ENCODE results near the gene DNAJB6. TPM values are rescaled to one million over a fixed set of nuclear protein-coding genes. Genes with fewer than 3 reads are reported as not detected.

The DNAJB6 gene
- total RNA-seq, 2 donors from 2014 or later, result 126 to 174 TPM

- no peak for TF ChIP-seq CTCF (conservative IDR thresholded peaks at IDR 0.05)
- Histone ChIP-seq H3K4me3 (ENCODE audit: low read length) (no peak overlapping the region), H3K27me3 (ENCODE audit: control insufficient read depth, insufficient read depth, low read length, poor library complexity, severe bottlenecking) (no peaks in the 10 kb centered on the region), H3K9ac (ENCODE audit: extremely low read depth, low read length, poor library complexity, severe bottlenecking) (no peak overlapping the region), H3K4me1 (ENCODE audit: control insufficient read depth, insufficient read depth, low read length) (peaks cover 4% of the 10 kb centered on the region), H3K9me3 (ENCODE audit: control insufficient read depth, low read length) (no peaks in the 10 kb centered on the region), H3K36me3 (ENCODE audit: control insufficient read depth, insufficient read depth, low read length) (peaks cover 100% of the 10 kb centered on the region), H3K27ac (ENCODE audit: low read depth, low read length) (no peak overlapping the region)
- Mint-ChIP-seq H3K4me3 (no peak overlapping the region), H3K36me3 (ENCODE audit: low read depth) (peaks cover 89% of the 10 kb centered on the region), H3K4me1 (peaks cover 18% of the 10 kb centered on the region), H3K9me3 (no peaks in the 10 kb centered on the region), H3K27ac (peak overlapping the region; percentile 68), H3K27me3 (ENCODE audit: insufficient read depth) (no peaks in the 10 kb centered on the region)
- DNase-seq, result no peak
- WGBS, 2 experiments (ENCODE audit: insufficient coverage in 1 of 2, insufficient read length in 1 of 2), result 94 to 95% methylated on average over 8 to 9 of the region's 9 CpGs
Measured at GRCh38 chr7:157371296-157371695, 34.5 kb downstream of the DNAJB6 start.

GRCh38 chr7:157372300-157373232 is 35.8 kb downstream of the DNAJB6 start:
- Histone ChIP-seq H3K36me3 (ENCODE audit: control insufficient read depth, insufficient read depth, low read length) (peaks cover 91% of the 10 kb centered on the region), H3K27ac (ENCODE audit: low read depth, low read length) (no peak overlapping the region), H3K4me1 (ENCODE audit: control insufficient read depth, insufficient read depth, low read length) (peaks cover 4% of the 10 kb centered on the region), H3K9ac (ENCODE audit: extremely low read depth, low read length, poor library complexity, severe bottlenecking) (no peak overlapping the region), H3K27me3 (ENCODE audit: control insufficient read depth, insufficient read depth, low read length, poor library complexity, severe bottlenecking) (no peaks in the 10 kb centered on the region), H3K4me3 (ENCODE audit: low read length) (no peak overlapping the region), H3K9me3 (ENCODE audit: control insufficient read depth, low read length) (no peaks in the 10 kb centered on the region)
- H3K4me1 Mint-ChIP-seq, result peaks cover 26% of the 10 kb centered on the region
- no peak for TF ChIP-seq CTCF (conservative IDR thresholded peaks at IDR 0.05)
- no peak for DNase-seq
- H3K27me3 Mint-ChIP-seq (ENCODE audit: insufficient read depth), result no peaks in the 10 kb centered on the region
- no peaks in the 10 kb centered on the region for H3K9me3 Mint-ChIP-seq
- WGBS, 2 experiments (ENCODE audit: insufficient coverage in 1 of 2, insufficient read length in 1 of 2), result 93 to 94% methylated on average over 20 to 24 of the region's 24 CpGs
- peak overlapping the region; percentile 72 for H3K27ac Mint-ChIP-seq
- peaks cover 88% of the 10 kb centered on the region for H3K36me3 Mint-ChIP-seq (ENCODE audit: low read depth)
- no peak overlapping the region for H3K4me3 Mint-ChIP-seq

GRCh38 chr7:157373493-157373892 is 36.7 kb downstream of the DNAJB6 start:
- Histone ChIP-seq H3K27me3 (ENCODE audit: control insufficient read depth, insufficient read depth, low read length, poor library complexity, severe bottlenecking) (no peaks in the 10 kb centered on the region), H3K36me3 (ENCODE audit: control insufficient read depth, insufficient read depth, low read length) (peaks cover 88% of the 10 kb centered on the region), H3K9ac (ENCODE audit: extremely low read depth, low read length, poor library complexity, severe bottlenecking) (no peak overlapping the region), H3K4me1 (ENCODE audit: control insufficient read depth, insufficient read depth, low read length) (peaks cover 4% of the 10 kb centered on the region), H3K4me3 (ENCODE audit: low read length) (no peak overlapping the region), H3K9me3 (ENCODE audit: control insufficient read depth, low read length) (no peaks in the 10 kb centered on the region), H3K27ac (ENCODE audit: low read depth, low read length) (no peak overlapping the region)
- DNase-seq, result no peak
- H3K36me3 Mint-ChIP-seq (ENCODE audit: low read depth), result peaks cover 86% of the 10 kb centered on the region
- WGBS, 2 experiments (ENCODE audit: insufficient coverage in 1 of 2, insufficient read length in 1 of 2), result 95 to 100% methylated on average over 4 to 7 of the region's 7 CpGs
- no peaks in the 10 kb centered on the region for H3K9me3 Mint-ChIP-seq
- TF ChIP-seq CTCF (conservative IDR thresholded peaks at IDR 0.05), result no peak
- H3K27ac Mint-ChIP-seq, result peak overlapping the region; percentile 56
- H3K4me1 Mint-ChIP-seq, result peaks cover 28% of the 10 kb centered on the region
- no peaks in the 10 kb centered on the region for H3K27me3 Mint-ChIP-seq (ENCODE audit: insufficient read depth)
- H3K4me3 Mint-ChIP-seq, result no peak overlapping the region
